Measurements from ENCODE around the gene UBAC1.

DNA sequence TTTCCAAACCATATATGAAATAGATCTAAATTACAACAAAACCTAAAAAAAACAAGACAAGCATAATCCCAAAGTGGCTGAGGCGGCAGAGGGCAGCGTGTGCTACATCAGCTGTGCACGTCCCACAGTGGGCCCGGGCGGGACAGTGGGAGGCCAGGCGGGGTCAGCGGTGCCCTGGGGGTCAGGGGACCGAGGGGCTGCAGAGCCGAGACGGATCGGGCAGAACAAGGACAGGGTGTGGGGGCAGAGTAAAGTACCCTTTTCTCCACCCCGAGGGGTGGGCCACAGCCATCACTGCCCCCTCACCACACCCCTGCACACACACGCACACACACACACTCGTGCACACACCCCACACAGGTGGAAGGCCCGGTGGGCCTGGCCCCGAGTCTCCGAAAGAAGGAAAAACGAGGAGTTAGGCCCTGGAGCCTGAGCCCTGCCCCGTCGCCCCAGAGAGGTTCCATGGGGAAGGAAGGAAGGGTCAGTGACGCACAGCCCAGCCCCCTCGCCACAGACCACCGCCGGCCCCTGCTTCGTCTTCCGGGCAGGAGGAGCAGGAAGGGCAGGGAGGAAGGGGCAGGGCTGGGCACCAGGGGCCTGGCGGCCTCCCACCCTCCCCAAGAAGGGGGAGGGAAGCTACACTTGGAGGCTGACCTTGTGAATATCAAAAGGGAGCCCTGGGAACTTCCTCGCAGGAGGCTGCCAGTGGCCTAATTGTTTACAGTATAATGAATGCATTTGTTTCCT is 49.6 kb upstream of the UBAC1 start:
- TF ChIP-seq, protein P1, sequence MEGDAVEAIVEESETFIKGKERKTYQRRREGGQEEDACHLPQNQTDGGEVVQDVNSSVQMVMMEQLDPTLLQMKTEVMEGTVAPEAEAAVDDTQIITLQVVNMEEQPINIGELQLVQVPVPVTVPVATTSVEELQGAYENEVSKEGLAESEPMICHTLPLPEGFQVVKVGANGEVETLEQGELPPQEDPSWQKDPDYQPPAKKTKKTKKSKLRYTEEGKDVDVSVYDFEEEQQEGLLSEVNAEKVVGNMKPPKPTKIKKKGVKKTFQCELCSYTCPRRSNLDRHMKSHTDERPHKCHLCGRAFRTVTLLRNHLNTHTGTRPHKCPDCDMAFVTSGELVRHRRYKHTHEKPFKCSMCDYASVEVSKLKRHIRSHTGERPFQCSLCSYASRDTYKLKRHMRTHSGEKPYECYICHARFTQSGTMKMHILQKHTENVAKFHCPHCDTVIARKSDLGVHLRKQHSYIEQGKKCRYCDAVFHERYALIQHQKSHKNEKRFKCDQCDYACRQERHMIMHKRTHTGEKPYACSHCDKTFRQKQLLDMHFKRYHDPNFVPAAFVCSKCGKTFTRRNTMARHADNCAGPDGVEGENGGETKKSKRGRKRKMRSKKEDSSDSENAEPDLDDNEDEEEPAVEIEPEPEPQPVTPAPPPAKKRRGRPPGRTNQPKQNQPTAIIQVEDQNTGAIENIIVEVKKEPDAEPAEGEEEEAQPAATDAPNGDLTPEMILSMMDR (IDR thresholded peaks at IDR 0.05) = no peak
- no peak for TF ChIP-seq POLR2A (IDR thresholded peaks at IDR 0.05)
